Measurements from ENCODE around the gene PPP1R1B.

Gene PPP1R1B

DNA sequence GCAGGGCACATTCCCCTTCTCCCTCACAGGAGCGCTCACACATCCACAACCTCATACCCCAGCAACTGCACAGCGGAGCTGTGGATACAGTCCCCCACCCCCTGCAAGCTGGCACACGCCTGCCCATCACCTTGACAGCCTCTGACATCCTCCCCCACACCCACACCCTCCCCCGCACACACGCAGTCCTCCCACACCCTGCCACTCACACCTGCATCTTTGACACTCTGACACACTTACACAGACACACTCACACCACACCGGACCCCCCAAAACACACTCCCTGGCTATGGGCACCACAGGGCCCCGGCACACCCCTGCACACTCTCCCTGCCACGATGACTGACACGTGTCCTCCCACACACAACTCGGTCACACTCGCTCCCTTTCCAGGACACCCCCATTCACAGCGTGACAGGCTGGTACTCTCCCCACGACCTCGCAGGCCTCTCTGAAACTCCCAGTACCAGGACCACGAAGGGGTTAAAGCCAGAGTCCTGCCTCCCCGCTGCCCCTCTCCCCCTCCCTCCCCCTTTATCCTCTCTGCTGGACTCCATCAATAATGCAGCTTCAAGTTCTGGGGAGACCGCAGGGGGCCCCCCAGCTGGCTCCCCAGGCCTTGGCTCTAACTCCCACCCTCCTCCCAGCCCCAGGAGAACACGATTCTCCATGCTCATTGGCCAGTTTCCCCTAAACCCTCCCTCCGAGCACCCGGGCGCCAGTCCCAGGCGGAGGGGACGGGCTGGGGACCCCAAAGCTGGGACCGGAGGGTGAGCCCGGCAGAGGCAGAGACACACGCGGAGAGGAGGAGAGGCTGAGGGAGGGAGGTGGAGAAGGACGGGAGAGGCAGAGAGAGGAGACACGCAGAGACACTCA is at the start of gene PPP1R1B:
Gene PPP1R1B, plus strand, starts transcription at position 782 of the 876 bp plus-strand sequence. CDS start 441 bp downstream, outside the sequence.
- in situ Hi-C loops (cut with MboI; ENCODE audit: low pct_unique_long_range_greater_than_20kb, low sequenced_read_pairs, unreplicated experiment), result loop anchor here (10.0 kb wide), 1 partner anchor 128 kb away; no protein-coding TSS in a partner anchor

DNA sequence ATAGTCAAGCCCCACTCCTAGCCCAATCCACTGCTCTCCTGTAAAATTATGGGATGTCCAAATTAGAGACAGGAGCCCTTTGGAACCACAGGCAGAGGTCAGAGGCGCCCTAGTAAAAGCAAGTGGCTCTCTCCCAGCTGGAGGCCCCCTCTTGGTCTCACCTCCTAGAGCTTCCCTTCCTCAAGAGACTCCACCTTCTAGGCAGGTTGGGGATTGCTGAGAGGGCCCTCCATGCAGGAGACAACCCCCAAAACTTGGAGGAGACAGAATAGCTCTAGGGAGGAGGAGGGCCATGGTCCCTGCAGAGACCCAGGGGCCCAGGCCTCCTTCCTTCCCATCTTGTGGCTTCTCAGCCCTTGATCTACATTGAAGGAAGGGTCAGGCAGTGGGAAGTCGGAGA is 48.5 kb upstream of the PPP1R1B start:
- DNase-seq (ENCODE audit: low spot score), result no peak
- in situ Hi-C loops (cut with MboI; ENCODE audit: low pct_unique_long_range_greater_than_20kb, low sequenced_read_pairs, unreplicated experiment), result no loop called here
- TF ChIP-seq, protein P1, sequence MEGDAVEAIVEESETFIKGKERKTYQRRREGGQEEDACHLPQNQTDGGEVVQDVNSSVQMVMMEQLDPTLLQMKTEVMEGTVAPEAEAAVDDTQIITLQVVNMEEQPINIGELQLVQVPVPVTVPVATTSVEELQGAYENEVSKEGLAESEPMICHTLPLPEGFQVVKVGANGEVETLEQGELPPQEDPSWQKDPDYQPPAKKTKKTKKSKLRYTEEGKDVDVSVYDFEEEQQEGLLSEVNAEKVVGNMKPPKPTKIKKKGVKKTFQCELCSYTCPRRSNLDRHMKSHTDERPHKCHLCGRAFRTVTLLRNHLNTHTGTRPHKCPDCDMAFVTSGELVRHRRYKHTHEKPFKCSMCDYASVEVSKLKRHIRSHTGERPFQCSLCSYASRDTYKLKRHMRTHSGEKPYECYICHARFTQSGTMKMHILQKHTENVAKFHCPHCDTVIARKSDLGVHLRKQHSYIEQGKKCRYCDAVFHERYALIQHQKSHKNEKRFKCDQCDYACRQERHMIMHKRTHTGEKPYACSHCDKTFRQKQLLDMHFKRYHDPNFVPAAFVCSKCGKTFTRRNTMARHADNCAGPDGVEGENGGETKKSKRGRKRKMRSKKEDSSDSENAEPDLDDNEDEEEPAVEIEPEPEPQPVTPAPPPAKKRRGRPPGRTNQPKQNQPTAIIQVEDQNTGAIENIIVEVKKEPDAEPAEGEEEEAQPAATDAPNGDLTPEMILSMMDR (IDR thresholded peaks at IDR 0.05; ENCODE audit: extremely low read depth, insufficient read depth, missing control alignments), result no peak

More for the DNA sequence above, at the start of gene PPP1R1B:
- DNase-seq (ENCODE audit: low spot score), result no peak
- TF ChIP-seq, protein P1 (IDR thresholded peaks at IDR 0.05; ENCODE audit: extremely low read depth, insufficient read depth, missing control alignments), result no peak

DNA sequence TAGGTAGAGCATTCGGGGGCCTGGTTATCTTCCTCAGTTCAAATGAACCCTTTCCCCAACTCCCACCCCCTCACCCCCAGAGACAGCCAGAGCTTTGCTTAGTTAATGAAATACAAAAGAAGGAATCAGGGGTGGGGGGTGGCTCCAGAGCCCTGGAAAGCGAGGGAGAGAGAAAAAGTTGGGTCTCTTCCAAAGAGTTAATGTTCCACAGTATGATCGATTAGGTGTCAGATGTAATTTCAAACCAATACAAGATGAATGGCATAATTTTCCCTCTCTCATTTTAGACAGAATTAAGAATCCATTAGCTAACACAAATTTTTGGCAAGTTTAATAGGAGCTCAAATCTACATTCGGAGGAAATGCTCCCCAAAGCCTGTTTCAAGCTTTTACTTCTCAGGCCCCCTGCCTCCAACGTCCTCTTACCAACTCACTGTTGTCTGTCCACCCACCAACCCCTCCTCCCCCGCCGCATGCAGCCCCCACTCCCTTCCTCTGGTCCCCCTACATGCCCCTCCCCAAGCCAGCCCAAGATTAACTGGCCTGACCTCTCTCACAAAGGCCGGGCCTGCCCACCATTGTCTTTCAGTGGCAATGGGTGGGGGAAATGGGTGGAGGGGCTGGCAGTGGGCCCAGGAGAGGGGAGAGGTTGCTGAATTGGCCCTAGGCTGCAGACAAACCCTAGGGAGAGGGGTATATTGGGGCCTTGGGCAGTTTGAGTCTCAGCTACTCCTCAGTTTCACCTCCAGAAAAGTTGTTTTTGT is 47.3 kb upstream of the PPP1R1B start:
- DNase-seq (ENCODE audit: low spot score), result no peak
- in situ Hi-C loops (cut with MboI; ENCODE audit: low pct_unique_long_range_greater_than_20kb, low sequenced_read_pairs, unreplicated experiment), result no loop called here
- TF ChIP-seq, protein P1 (IDR thresholded peaks at IDR 0.05; ENCODE audit: extremely low read depth, insufficient read depth, missing control alignments), result no peak

DNA sequence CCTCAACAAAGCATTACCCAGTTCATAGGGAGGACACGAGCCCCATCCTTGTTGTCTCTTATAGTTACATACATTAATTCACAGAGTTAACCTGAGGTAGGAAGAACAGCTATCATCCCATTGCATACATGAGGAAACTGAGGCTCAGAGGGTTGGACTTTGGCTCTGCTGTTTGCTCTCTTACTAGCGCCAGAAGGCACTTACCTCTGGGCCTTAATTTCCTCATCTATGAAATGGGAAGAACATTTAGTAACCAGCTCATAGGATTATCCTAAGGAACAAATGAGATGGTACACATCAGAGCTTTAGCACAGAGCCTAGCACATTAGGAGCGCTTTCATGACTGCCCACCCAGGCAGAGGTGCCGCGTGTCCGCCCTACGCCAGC is 46.7 kb upstream of the PPP1R1B start:
- TF ChIP-seq, protein P1 (IDR thresholded peaks at IDR 0.05; ENCODE audit: extremely low read depth, insufficient read depth, missing control alignments), result no peak
- in situ Hi-C loops (cut with MboI; ENCODE audit: low pct_unique_long_range_greater_than_20kb, low sequenced_read_pairs, unreplicated experiment), result no loop called here

DNA sequence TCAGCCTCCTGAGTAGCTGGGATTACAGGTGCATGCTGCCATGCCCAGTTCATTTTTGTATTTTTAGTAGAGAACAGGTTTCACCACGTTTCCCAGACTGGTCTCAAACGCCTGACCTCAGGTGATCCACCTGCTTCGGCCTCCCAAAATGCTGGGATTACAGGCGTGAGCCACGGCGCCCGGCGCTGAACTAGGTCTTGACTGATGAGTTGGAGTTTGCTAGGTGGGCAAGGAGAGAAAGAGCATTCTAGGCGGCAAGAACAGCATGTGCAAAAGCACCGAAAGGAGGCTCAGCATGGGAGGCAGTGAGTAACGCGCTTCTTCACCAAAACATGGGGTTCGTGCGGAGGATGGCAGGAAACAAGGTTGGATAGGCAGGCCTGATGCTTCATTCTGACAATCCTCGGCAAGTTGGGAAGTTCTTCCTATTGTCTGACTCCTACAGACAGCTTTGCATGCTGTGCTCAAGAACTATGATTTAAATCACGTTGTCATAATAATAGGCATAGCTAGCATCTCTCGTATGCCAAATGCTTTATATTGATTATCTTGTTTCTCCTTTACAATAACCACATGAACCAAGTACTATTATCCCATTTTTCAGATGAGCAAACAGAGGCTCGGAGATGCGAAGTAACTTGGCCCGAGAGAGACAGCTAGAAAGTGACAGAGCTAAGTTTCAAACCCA is 45.5 kb upstream of the PPP1R1B start:
- in situ Hi-C loops (cut with MboI; ENCODE audit: low pct_unique_long_range_greater_than_20kb, low sequenced_read_pairs, unreplicated experiment), result no loop called here
- TF ChIP-seq, protein P1 (IDR thresholded peaks at IDR 0.05; ENCODE audit: extremely low read depth, insufficient read depth, missing control alignments), result no peak
- DNase-seq (ENCODE audit: low spot score), result no peak

More for the DNA sequence above, 46.7 kb upstream of the PPP1R1B start:
- DNase-seq (ENCODE audit: low spot score), result no peak

DNA sequence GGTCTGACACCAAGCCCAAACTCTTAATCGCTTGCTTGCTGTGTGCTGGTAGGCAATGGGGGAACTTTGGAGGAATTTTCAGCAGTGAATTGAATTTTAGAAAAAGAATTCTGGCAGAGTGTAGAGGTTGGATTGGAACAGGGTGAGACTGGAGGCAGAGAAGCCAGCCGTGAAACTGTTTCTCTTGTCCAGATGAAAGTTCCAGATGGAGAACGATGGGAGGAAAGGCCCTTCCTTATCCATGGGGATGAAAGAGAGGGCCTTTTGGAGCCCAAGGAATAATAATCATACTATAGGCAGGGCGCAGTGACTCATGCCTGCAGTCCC is 45.0 kb upstream of the PPP1R1B start:
- in situ Hi-C loops (cut with MboI; ENCODE audit: low pct_unique_long_range_greater_than_20kb, low sequenced_read_pairs, unreplicated experiment), result no loop called here
- TF ChIP-seq, protein P1 (IDR thresholded peaks at IDR 0.05; ENCODE audit: extremely low read depth, insufficient read depth, missing control alignments), result no peak
- no peak for DNase-seq (ENCODE audit: low spot score)

Data from GM13977 (cell line).